NCI-H2227 (cell line): ENCODE data around the gene RHBG.

Source experiments
- DNase-seq: peaks from one replicate; lab custom pipeline; 2025; ENCODE audit not compliant: unreplicated experiment; lab: John Stamatoyannopoulos, UW

The RHBG gene

DNA sequence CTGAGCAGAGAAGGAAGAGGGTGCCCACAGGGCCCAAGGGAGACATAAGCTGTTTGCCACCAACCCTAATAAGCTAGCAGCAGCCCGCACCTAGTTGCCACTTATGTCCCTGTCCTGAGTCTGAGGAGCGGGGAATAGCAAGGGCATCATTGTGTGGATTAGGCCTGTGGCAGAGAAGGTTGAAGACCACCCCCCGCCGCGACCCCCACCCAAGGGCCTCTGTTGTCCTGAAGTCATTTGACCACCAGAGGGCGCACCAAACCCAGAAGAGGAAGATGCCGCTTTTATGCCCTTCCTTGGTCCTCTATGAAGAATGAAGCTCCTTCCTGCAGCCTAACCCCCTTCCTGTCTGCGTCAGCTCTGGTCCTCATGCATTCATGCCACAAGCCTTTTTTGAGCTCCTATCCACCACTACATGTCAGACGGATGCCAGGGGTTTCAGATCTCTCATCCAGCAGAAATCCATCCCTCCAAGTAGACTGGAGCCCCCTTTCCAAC, 16.6 kb downstream of the RHBG start:
- peak; percentile 81 for DNase-seq

DNA sequence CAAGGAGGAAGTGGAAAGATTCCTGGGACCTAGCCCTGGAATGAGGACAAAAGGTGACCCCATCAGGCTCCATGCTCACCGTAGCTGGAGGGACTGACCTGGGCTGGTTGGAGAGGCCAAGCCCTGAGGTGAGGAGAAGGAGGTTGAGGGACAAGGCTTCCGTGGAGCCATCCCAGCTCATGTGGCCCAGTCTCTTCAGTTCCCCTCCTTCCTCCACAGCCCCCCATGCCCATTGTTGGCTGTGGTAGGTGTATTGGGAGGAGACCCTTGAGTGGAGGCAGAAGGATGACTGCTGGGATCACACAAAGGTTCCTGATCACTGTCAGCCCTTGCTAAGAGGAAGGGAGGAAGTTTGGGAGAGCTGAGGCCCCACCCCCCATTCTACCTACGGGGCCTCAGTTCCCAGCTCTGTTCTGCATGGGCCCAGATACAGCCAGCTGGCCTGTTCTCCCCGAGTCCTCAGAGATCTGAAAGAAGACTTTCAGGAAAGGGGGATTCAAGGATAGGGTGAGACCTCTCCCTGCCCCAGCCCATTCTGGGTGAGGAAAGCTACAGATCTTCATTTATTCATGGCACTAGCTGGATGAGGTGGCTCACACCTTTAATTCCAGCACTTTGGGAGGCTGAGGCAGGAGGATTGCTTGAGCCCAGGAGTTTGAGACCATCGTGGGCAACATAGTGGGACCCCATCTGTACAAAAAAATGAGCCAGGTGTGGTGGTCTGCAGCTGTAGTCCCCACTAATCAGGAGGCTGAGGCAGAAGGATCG, 17.3 kb downstream of the RHBG start:
- no peak for DNase-seq

DNA sequence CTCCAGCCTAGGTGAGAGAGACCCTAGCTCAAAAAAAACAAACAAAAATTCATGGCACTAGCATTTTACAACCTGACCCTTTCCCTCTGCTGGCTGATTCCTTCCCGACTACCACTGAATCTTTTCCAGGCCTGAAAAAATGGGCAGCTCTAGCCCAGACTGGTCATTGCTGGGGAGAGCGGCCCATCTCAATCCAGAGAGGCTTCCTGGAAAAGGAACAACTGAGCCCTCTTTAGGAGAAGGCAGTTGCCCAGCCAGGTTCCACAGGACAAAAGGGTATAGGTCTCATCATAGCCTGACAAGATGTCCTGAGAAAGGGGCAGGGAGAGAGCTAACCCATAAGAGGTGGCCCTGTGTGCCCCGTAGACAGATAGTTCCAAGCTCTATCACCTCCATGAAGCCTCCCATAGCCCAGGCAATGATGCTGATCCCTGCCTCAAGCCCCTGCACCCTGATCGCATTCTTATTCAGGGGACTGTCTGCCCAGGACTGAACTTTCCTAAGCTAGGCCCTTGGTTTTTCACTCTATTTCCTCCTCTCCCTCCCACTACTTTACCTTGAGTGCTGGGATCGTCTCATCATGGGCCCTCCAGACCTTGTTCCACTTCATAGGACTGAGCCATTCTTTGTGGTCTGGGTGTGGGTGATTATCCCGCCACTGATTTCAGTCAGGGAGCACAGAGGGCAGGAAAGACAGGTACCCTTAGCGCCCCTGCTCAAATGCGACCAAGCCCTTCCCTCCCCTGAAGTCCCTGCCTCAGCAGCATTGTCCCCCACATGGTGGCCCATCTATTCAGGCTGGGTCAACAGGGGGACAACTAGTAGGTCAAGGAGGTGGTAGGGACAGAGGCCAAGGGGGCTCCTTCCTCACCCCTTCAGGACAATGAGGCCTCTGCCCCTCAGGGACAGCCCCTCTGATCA, 18.2 kb downstream of the RHBG start:
- no peak for DNase-seq

DNA sequence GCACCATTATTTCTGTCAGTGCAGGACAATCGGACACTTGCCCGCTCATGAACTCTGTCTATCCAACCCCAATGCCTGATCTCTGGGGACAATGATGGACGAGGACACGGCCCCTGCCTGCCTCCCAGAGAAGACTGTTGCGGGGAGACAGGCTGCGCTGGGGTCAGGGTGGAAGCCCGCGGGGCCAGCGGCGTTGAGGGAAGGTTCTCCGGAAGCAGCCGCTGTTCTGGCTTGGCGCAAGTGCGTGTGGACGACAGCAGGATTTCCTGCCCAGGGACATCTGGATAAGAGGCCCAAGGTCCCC, 18.8 kb downstream of the RHBG start:
- DNase-seq: no peak

DNA sequence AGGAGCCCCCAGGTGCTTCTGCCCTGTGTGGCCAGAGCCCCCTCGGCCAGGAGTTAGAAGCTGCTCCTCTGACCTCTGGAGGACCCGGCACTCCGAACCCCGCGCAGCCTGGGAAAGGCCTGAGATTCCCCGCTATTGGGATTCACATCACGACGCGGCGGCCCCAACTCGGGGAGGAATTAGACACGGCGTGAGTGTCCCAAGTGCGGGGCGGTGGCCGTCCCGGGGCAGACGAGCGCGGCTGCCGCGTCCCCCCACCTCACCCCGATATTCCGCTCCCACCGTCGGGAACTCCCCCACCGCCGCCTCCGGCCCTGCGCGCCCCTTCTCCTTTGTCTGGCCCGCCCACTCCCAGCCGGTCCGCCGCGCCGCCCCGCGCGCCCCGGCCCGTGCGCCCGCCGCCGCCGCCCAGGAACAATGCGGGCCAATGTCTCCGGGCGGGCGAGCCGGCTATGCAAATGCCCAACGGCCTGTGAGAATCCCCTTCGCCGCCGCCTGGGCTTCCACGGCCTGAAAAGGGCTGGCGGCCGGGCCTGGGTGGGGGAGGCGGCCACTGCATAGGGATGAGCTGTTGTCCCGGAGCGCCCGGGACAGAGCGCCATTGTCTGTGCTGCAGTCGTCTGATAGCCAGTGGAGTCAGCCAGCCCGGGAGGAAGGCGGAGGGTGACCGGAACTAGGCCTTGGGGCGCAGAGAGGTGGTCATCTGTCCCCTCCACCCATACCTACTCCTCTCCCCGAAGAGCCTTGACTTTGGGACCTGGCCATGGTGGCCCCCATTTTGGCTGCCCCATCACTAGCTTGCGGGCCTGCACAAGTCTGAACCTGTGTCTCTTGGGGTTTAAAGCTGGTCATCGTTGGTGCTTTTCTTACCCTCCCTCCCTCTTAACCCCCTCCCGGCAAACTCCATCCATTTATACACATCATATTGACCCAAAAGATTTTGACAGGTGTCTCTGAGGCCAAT, 19.4 kb downstream of the RHBG start:
- peak; percentile 55 for DNase-seq

DNA sequence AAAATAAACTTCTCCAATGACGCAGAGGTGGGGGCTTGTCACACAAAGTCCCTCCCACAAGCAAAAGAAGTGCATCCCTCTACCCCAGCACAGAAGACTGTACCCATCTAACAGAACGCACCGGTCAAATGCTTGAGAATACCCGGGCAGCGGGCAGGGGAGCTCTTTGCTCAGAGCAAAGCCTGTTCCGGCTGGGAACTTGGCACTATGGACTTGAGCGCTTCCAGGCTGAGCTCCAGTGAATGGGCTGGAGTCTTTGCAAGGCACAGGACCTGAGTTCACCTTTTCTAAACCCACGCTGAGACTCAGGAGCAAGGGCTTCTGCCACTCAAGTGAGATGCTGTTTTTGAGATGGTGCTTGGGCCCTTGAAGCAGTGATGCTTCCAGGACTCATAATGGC, 20.3 kb downstream of the RHBG start:
- DNase-seq: no peak

DNA sequence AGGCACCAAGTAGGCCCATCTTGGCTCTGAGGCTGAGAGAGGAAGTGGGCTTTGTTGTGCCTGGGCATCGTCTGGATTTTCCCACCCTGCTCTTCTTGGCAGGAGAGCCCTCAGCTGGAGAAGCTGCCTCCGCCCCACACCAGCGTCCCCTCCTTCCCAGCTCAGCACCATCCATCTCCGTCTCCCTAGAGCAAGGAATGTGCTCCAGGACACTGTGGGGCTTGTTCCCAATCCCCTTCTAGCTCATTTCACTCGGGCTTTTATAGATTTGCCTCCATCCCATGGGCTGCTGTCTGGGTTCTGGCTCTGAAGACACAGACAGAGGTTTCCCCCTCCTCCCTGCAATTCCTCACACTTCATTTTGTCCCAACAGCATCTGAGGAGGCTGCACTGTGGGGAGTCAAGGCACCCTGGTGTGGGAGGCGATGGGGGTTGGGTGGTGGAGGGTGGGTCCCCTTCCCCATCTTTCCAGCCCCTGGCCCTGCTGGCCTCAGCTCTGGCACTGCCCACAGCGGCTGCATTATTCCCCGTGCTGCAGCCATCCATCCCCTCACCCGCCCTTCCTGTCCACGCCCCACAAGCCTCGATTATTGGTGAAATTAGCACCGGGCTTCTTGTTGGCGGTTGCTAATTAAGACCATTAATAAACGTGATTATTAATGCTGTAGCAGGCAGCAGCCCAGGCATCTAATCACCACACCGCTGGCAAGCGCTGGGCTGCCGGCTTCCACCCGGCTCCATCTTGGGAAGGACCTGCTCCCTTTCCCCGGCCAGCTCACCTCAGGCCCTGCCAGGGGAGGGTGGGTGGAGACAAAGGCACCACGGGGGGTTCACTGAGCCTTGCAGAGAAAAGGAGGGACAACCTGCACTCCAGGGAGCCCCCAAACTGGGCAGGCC, 21.7 kb downstream of the RHBG start:
- DNase-seq: no peak

DNA sequence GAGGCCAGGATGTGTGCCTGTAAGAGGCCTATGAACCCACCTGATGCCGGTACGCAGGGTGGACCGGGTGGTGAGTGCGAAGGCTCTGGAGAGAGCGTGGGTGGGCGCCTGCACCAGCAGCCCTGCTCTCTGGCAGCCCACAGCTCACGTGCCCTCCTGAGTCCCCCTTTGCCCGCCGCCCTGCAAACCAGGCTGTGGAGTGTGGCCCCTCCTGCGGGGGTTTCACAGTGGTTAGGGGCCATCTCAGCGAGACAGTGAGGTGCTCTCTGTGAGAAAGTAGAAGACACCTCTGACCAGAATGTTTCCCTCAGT, 22.3 kb downstream of the RHBG start:
- DNase-seq: no peak

DNA sequence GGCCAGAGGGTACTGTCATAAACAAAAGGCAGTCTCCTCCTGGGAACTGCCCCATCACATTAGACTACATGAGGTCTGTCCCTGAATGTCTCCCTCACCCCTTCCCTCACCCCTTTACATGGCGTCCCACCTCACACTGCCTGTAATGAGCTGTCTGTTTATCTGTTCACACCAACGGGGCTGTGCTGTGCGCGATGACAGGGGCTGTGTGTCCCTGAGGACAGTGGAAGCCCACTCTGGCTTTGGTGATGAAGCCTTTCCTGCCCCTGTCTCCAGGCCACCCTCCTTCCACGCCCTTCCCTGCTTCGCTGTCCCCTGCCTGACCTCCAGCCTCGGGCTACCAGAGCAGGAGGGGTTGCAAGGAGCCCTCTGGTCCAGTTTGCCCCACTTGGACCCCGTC, 22.7 kb downstream of the RHBG start:
- DNase-seq: no peak

DNA sequence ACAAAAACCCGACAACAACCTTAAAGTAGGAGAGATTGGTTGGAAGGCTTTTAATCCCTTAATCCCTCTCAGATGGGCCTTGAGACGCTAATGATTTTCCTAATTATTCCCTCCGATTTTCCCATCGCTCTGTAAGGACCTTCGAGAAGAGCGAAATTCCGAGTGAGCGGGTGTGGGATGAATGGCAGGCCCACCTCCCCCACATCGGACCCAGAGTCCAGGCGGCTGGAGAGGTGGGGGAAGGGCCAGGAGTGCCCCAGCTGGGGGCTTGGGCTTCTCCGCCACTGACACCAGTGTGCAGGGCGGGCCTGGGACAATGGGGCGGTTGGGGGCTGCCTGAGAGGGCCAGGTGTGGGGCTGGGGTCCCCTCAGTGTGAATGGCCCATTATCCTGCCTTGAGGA, 23.4 kb downstream of the RHBG start:
- no peak for DNase-seq

DNA sequence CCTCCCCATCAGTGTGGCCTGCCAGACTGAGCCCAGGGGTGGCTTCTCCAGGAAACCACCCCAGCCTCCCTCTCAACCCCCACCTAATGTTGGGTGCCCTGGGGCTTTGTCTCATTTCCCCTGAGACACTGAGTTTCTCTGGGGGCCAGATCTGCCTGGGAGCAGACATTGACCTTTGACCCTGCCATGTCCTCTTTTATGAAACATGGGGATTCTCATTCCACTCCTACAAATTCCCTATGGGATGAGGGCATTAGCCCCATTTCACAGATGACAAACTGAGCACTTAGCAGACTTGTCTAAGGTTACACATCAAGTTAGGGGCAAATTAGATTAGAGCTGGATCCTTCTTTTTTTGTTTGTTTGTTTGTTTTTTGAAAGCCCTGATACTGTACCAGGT, 24.1 kb downstream of the RHBG start:
- DNase-seq: no peak

DNA sequence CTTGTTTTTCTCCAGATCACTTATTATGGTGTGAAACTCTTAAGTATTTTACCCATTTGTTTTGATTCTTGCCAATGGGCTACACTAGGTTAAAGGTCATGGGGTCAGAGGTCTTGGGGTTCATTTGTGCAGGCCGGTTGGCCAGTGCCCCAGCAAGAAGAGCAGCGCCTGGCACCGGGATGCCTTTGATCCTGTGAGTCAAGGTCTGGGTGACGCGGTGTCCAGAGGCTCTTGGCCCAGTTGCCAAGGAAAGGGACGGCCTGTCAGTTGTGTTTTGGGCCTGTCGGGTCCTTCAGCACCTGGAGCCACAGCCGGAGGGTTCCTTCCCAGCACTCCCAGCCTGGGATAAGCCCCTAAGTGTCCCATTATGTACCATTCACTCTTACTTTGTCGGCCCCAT, 25.1 kb downstream of the RHBG start:
- DNase-seq: no peak

DNA sequence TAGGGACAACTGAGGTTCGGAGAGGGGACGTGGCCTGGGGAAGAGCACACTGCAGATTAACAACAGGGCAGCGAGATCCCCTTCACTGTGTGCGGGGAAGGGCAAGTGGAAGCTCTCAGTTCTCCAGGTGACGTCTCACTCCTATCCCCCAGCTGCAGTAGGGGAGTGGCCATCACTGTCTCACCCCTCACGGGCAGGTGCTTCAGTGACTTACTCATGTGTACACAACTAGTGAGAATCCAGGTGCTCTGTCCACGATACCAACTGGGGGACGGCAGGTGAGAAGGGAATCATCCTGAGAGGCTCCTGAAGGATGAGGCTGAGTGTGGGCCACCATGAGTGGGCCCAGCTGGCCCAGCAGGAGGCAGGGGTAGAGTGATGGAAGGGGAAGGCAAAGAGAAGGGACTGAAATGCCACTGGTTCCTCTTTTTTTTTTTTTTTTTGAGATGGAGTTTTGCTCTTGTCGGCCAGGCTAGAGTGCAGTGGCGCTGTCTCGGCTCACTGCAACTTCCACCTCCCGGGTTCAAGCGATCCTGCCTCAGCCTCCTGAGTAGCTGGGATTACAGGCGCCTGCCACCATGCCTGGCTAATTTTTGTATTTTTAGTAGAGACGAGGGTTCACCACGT, 25.9 kb downstream of the RHBG start:
- no peak for DNase-seq

DNA sequence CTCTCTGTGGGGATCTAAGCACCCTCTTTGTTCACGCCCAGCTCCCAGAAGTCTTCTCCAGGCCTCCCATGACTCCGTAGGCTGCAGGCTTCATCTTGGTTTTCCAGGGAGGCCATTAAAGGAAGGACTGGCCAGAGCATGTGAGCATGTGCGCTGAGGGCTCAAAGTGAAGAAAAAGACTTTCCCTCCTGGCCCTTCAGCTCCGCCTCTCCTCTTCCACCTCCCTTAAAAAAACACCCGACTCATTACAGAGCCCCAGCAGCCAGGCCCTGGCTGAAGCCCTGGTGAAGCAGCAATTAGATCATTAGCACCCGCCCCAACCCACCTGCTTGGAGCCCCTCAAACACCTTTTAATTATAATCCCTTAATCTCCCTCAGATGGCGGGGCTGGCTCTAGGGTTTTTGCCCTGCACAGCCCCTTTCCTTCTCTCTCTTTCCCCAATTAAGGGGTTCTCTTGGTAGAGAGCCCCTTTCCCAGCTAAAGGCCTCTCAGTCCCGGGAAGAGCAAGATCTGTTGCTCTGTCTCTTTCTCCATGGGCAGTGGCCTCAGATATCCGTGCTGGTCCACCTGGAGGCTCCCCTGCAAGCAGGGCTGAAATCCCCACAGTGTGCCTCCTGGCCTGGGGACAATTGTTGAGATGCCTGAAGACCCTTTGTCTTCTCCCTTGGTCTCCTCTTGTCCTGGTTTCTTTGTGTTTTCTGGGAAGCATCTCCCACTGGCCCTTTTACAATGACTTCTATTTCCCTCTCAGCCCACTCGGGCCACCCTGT, 30.5 kb downstream of the RHBG start:
- DNase-seq: peak; percentile 41

DNA sequence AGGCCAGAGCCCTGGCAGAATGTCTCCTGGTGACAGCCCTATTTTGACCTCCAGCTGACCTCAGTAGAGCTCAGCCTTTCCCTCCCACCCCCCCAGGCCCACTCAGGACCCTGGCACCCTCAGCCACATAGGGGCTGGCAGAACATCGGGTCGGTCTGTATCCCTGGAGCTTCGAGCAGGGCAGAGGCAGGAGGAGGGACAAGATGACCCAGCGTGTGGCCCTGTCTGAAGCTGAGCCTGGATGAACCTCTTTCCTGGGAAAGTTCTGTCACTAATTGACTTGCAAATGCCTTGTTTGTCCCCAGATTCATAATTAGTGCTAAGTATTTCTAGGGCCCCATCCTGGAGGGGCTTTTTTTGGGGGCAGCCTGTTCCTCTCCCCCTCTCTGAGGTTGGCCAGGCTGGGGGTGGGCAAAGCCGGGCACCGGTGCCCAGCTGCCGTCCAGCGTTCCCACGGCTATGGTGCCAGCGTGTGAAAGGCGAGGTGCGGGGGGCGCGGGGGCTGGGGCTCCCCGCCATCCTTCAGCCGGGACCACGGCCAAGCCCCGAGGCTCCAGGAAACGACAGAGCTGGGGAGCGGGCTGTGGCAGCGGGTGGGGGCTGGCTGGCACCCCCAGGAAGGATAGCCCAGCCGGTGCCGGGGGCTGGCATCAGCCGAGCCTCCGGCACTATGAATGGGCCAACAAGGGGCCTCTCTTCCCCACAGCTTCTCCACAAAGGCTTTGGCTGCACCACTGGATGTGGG, 31.4 kb downstream of the RHBG start:
- DNase-seq: no peak

DNA sequence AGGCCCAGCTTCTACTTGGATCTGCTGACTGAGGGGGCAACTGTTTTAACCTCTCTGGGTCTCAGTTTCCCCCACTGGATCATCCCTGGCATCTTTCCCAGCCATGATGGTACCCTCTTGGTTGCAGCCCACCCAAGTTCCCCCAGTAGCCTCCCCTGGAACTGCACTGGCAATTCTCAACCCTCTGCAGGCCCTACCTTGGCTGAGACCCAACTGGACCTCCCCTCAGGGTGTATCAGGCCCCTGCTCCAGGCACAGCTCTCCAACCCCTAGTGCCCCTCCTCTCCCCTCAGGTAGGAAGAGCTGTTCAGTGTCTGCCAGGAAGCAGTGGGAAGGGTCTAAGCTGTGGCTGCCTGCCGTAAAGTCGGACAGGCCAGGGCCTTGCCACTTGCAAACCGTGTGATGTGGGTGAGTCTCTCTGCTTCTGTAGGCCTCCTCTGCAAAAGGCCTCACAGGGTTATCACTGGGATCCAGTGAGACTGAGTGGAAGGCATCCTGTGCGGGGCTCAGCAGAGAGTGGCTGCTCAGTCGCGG, 32.1 kb downstream of the RHBG start:
- no peak for DNase-seq

DNA sequence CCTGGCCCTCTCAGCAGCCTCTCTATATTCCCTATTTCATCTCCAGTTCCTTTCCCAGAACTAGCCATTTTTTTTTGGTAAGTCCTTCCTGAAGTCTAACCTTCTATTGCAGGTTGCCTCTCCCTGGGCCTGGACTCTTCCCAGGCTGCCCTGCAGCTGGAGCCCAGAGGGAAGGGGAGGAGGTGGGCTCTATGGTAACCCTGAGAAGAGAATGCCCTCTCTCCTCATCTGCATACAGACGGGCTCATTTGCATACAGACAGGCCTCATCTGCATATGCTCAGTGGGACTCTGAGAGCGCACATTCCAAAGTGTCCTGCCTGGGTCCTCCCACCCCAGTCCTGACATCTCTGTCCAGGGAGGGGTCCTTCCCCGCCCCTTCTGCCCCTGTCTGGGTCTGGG, 32.7 kb downstream of the RHBG start:
- DNase-seq: no peak

DNA sequence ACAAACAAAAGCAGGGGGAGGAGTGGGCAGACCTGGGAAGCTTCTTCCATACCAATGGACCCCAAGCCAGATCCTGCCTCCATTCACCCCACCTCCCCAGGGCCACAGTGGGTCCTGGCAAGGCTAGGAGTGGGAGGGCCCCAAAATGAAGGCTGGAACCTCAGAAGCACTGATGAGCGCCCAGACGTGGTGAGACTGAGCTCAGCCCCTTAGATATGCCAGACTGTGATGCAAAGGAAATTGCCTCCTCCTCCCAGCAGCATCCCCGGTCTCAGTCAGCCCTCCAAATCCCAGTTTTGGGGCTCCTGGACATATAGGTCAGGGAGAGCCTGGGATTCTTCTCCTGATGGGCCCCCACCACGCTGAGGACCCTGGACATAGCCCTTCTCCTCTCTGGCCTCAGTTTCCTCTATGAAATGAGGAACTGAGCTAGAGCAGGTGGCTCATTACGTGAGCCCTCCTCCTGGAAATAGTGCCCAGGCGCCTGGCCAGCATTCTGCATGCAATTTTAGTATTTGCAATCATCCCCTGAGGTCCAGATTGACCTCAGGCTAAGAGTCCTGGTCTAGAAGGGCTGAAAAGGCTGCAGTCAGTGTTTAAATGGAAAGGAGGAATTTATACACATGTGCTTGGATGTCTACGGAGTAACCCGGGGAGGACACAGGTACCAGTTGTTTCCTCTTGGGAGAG, 33.5 kb downstream of the RHBG start:
- no peak for DNase-seq
